Mononuclear cell (primary cell): Measurements from ENCODE around the gene FBXO41. TPM values are rescaled to one million over a fixed set of nuclear protein-coding genes. Genes with fewer than 3 reads are reported as not detected.

Source experiments
- H3K27me3 ChIP-seq: 2 replicates; pipeline ENCODE4 v1.6.0; 2011; ENCODE audit warnings: low read length, control low read depth; ENCODE audit not compliant: insufficient read depth
- H3K4me1 ChIP-seq: 2 replicates; pipeline ENCODE4 v1.5.1; 2011; ENCODE audit warnings: mild to moderate bottlenecking, low read length, control low read depth; ENCODE audit not compliant: insufficient read depth
- H3K4me3 ChIP-seq: 2 replicates; pipeline ENCODE4 v1.5.1; 2011; ENCODE audit warnings: mild to moderate bottlenecking, low read length, moderate library complexity
- H3K9me3 ChIP-seq: 2 replicates; pipeline ENCODE4 v1.5.1; 2011; ENCODE audit warnings: low read depth, mild to moderate bottlenecking, control low read depth, low read length
- total RNA-seq: library from RNA; depleted of rRNA; stranded (reverse); fragments of >200 nt; gene quantifications from one replicate; pipeline ENCODE4 v1.2.3, GENCODE V29; 2012

The FBXO41 gene
- 4.2 TPM for total RNA-seq

GRCh38 chr2:73284296-73285158 lies at the start of gene FBXO41:
Gene FBXO41, minus strand, starts transcription at chr2:73284478. Its CDS starts 14,848 bp downstream, at chr2:73269630.
- Histone ChIP-seq H3K4me3 (peak within 1 kb of the TSS; percentile 52), H3K4me1 (peaks cover 35% of the 10 kb centered on the region), H3K9me3 (no peaks in the 10 kb centered on the region)

GRCh38 chr2:73334045-73334444 lies 49.8 kb upstream of the FBXO41 start:
- Histone ChIP-seq H3K9me3 (peaks cover 4% of the 10 kb centered on the region), H3K27me3 (no peaks in the 10 kb centered on the region), H3K4me1 (no peaks in the 10 kb centered on the region), H3K4me3 (no peak overlapping the region)

More at GRCh38 chr2:73284296-73285158, at the start of gene FBXO41:
- H3K27me3 ChIP-seq: peaks cover 7% of the 10 kb centered on the region

- no peak overlapping the region for H3K4me3 ChIP-seq
- no peaks in the 10 kb centered on the region for H3K4me1 ChIP-seq
- no peaks in the 10 kb centered on the region for H3K27me3 ChIP-seq
- H3K9me3 ChIP-seq: peaks cover 4% of the 10 kb centered on the region
Observed at GRCh38 chr2:73333564-73333963, 49.3 kb upstream of the FBXO41 start.

GRCh38 chr2:73324126-73324725 lies 39.9 kb upstream of the FBXO41 start:
- Histone ChIP-seq H3K4me3 (no peak overlapping the region), H3K27me3 (peaks cover 24% of the 10 kb centered on the region), H3K4me1 (no peaks in the 10 kb centered on the region), H3K9me3 (no peaks in the 10 kb centered on the region)

GRCh38 chr2:73323551-73323950 lies 39.3 kb upstream of the FBXO41 start:
- no peaks in the 10 kb centered on the region for H3K9me3 ChIP-seq
- H3K27me3 ChIP-seq: peaks cover 24% of the 10 kb centered on the region
- no peak overlapping the region for H3K4me3 ChIP-seq
- no peaks in the 10 kb centered on the region for H3K4me1 ChIP-seq

- Histone ChIP-seq H3K4me3 (no peak overlapping the region), H3K9me3 (no peaks in the 10 kb centered on the region), H3K4me1 (no peaks in the 10 kb centered on the region), H3K27me3 (no peaks in the 10 kb centered on the region)
Observed at GRCh38 chr2:73314441-73314840, 30.2 kb upstream of the FBXO41 start.

- Histone ChIP-seq H3K4me3 (no peak overlapping the region), H3K9me3 (no peaks in the 10 kb centered on the region), H3K4me1 (no peaks in the 10 kb centered on the region), H3K27me3 (peaks cover 13% of the 10 kb centered on the region)
Observed at GRCh38 chr2:73307720-73308119, 23.4 kb upstream of the FBXO41 start.

- Histone ChIP-seq H3K4me3 (no peak overlapping the region), H3K9me3 (no peaks in the 10 kb centered on the region), H3K4me1 (no peaks in the 10 kb centered on the region), H3K27me3 (peaks cover 32% of the 10 kb centered on the region)
Observed at GRCh38 chr2:73301636-73302035, 17.4 kb upstream of the FBXO41 start.

- peaks cover 39% of the 10 kb centered on the region for H3K27me3 ChIP-seq
- no peak overlapping the region for H3K4me3 ChIP-seq
Observed at GRCh38 chr2:73300926-73301325, 16.6 kb upstream of the FBXO41 start.

GRCh38 chr2:73297586-73297985 lies 13.3 kb upstream of the FBXO41 start:
- Histone ChIP-seq H3K9me3 (peaks cover 4% of the 10 kb centered on the region), H3K27me3 (peaks cover 66% of the 10 kb centered on the region), H3K4me1 (peaks cover 14% of the 10 kb centered on the region), H3K4me3 (no peak overlapping the region)

More at GRCh38 chr2:73300926-73301325, 16.6 kb upstream of the FBXO41 start:
- H3K4me1 ChIP-seq: no peaks in the 10 kb centered on the region
- no peaks in the 10 kb centered on the region for H3K9me3 ChIP-seq

GRCh38 chr2:73297151-73297559 lies 12.9 kb upstream of the FBXO41 start:
- H3K9me3 ChIP-seq: peaks cover 4% of the 10 kb centered on the region
- no peak overlapping the region for H3K4me3 ChIP-seq
- H3K27me3 ChIP-seq: peaks cover 70% of the 10 kb centered on the region
- H3K4me1 ChIP-seq: peaks cover 16% of the 10 kb centered on the region

GRCh38 chr2:73295751-73296400 lies 11.6 kb upstream of the FBXO41 start:
- Histone ChIP-seq H3K9me3 (peaks cover 4% of the 10 kb centered on the region), H3K4me3 (no peak overlapping the region), H3K4me1 (peaks cover 29% of the 10 kb centered on the region), H3K27me3 (peaks cover 80% of the 10 kb centered on the region)

GRCh38 chr2:73294239-73294638 lies 10.0 kb upstream of the FBXO41 start:
- Histone ChIP-seq H3K4me1 (peaks cover 30% of the 10 kb centered on the region), H3K9me3 (peaks cover 4% of the 10 kb centered on the region), H3K4me3 (no peak overlapping the region), H3K27me3 (peaks cover 88% of the 10 kb centered on the region)

- Histone ChIP-seq H3K4me3 (peak within 1 kb of the TSS; percentile 30), H3K9me3 (peaks cover 4% of the 10 kb centered on the region), H3K27me3 (peaks cover 92% of the 10 kb centered on the region), H3K4me1 (peaks cover 30% of the 10 kb centered on the region)
Observed at GRCh38 chr2:73293534-73294171, 9.4 kb upstream of the FBXO41 start, which contains the start of gene EGR4. Gene EGR4, minus strand, starts transcription at chr2:73293548. Its CDS starts 231 bp downstream, at chr2:73293317.
